GM19023 (cell line): Measurements from ENCODE around the gene AK5.
A peak's percentile ranks its signal among the peaks of the same experiment; 100 is the strongest.
"Not testable (repeated sequence)": the region's sequence is repeated elsewhere in the genome, so short reads cannot be mapped to it uniquely, and the experiment has no call there.

Experiments
- ATAC-seq: cut with Tn5 transposase; IDR thresholded peaks from one replicate; pipeline ENCODE4 v1.9.1; 2021; ENCODE audit warnings: mild to moderate bottlenecking, moderate library complexity; ENCODE audit not compliant: unreplicated experiment

Gene AK5

GRCh38 chr1:77394166-77394565 lies 112.3 kb downstream of the AK5 start:
- ATAC-seq, result no peak

GRCh38 chr1:77395051-77395450 lies 113.2 kb downstream of the AK5 start:
- ATAC-seq, result no peak

- no peak for ATAC-seq
These were observed 116.3 kb downstream of the AK5 start for GRCh38 chr1:77398152-77398551.

GRCh38 chr1:77399250-77400086 lies 117.6 kb downstream of the AK5 start:
- no peak for ATAC-seq

GRCh38 chr1:77400781-77401180 lies 119.0 kb downstream of the AK5 start:
- no peak for ATAC-seq

GRCh38 chr1:77401384-77401783 lies 119.6 kb downstream of the AK5 start:
- no peak for ATAC-seq

GRCh38 chr1:77405186-77405585 lies 123.4 kb downstream of the AK5 start:
- no peak for ATAC-seq

- ATAC-seq, result no peak
These were observed 124.8 kb downstream of the AK5 start for GRCh38 chr1:77406661-77407060.

- ATAC-seq, result no peak
These were observed 126.0 kb downstream of the AK5 start for GRCh38 chr1:77407738-77408375.

GRCh38 chr1:77408933-77409332 lies 127.1 kb downstream of the AK5 start:
- ATAC-seq, result not testable (repeated sequence)

- no peak for ATAC-seq
These were observed 130.4 kb downstream of the AK5 start for GRCh38 chr1:77412069-77412819.

- peak; percentile 43 for ATAC-seq
These were observed 131.2 kb downstream of the AK5 start for GRCh38 chr1:77412820-77413530.

GRCh38 chr1:77413541-77414335 lies 131.9 kb downstream of the AK5 start:
- peak; percentile 85 for ATAC-seq

GRCh38 chr1:77415579-77415978 lies 133.8 kb downstream of the AK5 start:
- no peak for ATAC-seq

GRCh38 chr1:77416692-77417450 lies 135.1 kb downstream of the AK5 start:
- no peak for ATAC-seq

- ATAC-seq, result not testable (repeated sequence)
These were observed 136.2 kb downstream of the AK5 start for GRCh38 chr1:77418055-77418454.

GRCh38 chr1:77421504-77422233 lies 139.8 kb downstream of the AK5 start:
- ATAC-seq, result no peak

GRCh38 chr1:77424236-77424635 lies 142.4 kb downstream of the AK5 start:
- no peak for ATAC-seq

- ATAC-seq, result no peak
These were observed 146.2 kb downstream of the AK5 start for GRCh38 chr1:77428068-77428467.
